SK-N-SH treated with all-trans-retinoic acid at 6 μM for 48 hours (cell line): ENCODE data around the gene POLR3B.

Experiments
- ATAC-seq: fragments of 200-7000 bp; cut with Tn5 transposase; 3 replicates; pipeline ENCODE4 v1.9.1; 2020; ENCODE audit warnings: mild to moderate bottlenecking, moderate library complexity
- ARNTL ChIP-seq: fragments of 450-650 bp; formaldehyde crosslinking; IDR thresholded peaks from 2 replicates; pipeline ENCODE4 v1.5.0; 2020; ENCODE audit warnings: low read depth, mild to moderate bottlenecking, moderate library complexity, borderline replicate concordance
- BACH2 ChIP-seq: fragments of 250-450 bp; sonication (Bioruptor Pico); IDR thresholded peaks from 2 replicates; pipeline ENCODE4 v1.9.0; 2021; ENCODE audit warnings: mild to moderate bottlenecking, borderline replicate concordance
- CREB5 ChIP-seq: fragments of 250-450 bp; sonication (Bioruptor Pico); IDR thresholded peaks from 2 replicates; pipeline ENCODE4 v1.5.1; 2020; ENCODE audit warnings: low read depth, mild to moderate bottlenecking, moderate library complexity
- CSDC2 ChIP-seq: fragments of 250-450 bp; sonication (Bioruptor Pico); IDR thresholded peaks from 2 replicates; pipeline ENCODE4 v1.5.0; 2020; ENCODE audit warnings: mild to moderate bottlenecking, moderate library complexity
- CSRNP3 ChIP-seq: fragments of 250-450 bp; sonication (Bioruptor Pico); IDR thresholded peaks from 2 replicates; pipeline ENCODE4 v1.5.1; 2021; ENCODE audit warnings: mild to moderate bottlenecking, moderate library complexity
- ESRRG ChIP-seq: fragments of 250-450 bp; sonication (Bioruptor Pico); IDR thresholded peaks from 2 replicates; pipeline ENCODE4 v1.6.1; 2021; ENCODE audit warnings: mild to moderate bottlenecking
- GLIS3 ChIP-seq: fragments of 250-450 bp; sonication (Bioruptor Pico); IDR thresholded peaks from 2 replicates; pipeline ENCODE4 v1.5.0; 2020; ENCODE audit warnings: mild to moderate bottlenecking, moderate library complexity
- ISL1 ChIP-seq: fragments of 250-450 bp; sonication (Bioruptor Pico); IDR thresholded peaks from 2 replicates; pipeline ENCODE4 v2.1.2; 2022; ENCODE audit warnings: mild to moderate bottlenecking, moderate library complexity
- PATZ1 ChIP-seq: fragments of 250-450 bp; sonication (Bioruptor Pico); IDR thresholded peaks from 2 replicates; pipeline ENCODE4 v1.8.0; 2020; ENCODE audit warnings: mild to moderate bottlenecking, moderate library complexity, borderline replicate concordance
- POU6F1 ChIP-seq: fragments of 250-450 bp; sonication (Bioruptor Pico); IDR thresholded peaks from 2 replicates; pipeline ENCODE4 v1.8.0; 2021; ENCODE audit warnings: low read depth, mild to moderate bottlenecking, moderate library complexity, borderline replicate concordance
- PPARA ChIP-seq: fragments of 250-450 bp; sonication (Bioruptor Pico); IDR thresholded peaks from 2 replicates; pipeline ENCODE4 v1.5.0; 2020; ENCODE audit warnings: mild to moderate bottlenecking, borderline replicate concordance
- RARB ChIP-seq: fragments of 250-450 bp; sonication (Bioruptor Pico); IDR thresholded peaks from 2 replicates; pipeline ENCODE4 v1.8.0; 2021; ENCODE audit warnings: mild to moderate bottlenecking, moderate library complexity
- SNAI2 ChIP-seq: fragments of 250-450 bp; sonication (Bioruptor Pico); IDR thresholded peaks from 2 replicates; pipeline ENCODE4 v1.5.0; 2020; ENCODE audit warnings: mild to moderate bottlenecking, moderate library complexity
- TCF4 ChIP-seq: fragments of 250-450 bp; sonication (Bioruptor Pico); IDR thresholded peaks from 2 replicates; pipeline ENCODE4 v1.8.0; 2021; ENCODE audit warnings: mild to moderate bottlenecking, moderate library complexity, borderline replicate concordance
- TOX ChIP-seq: fragments of 250-450 bp; sonication (Bioruptor Pico); IDR thresholded peaks from 2 replicates; pipeline ENCODE4 v1.8.0; 2021; ENCODE audit warnings: mild to moderate bottlenecking, moderate library complexity, borderline replicate concordance
- TSHZ2 ChIP-seq: fragments of 250-450 bp; sonication (Bioruptor Pico); IDR thresholded peaks from 2 replicates; pipeline ENCODE4 v1.5.0; 2020; ENCODE audit warnings: mild to moderate bottlenecking, moderate library complexity
- ZC3H10 ChIP-seq: fragments of 250-450 bp; sonication (Bioruptor Pico); IDR thresholded peaks from 2 replicates; pipeline ENCODE4 v1.5.1; 2021; ENCODE audit warnings: mild to moderate bottlenecking, moderate library complexity
- ZFP3 ChIP-seq: fragments of 250-450 bp; sonication (Bioruptor Pico); IDR thresholded peaks from 2 replicates; pipeline ENCODE4 v1.5.0; 2020; ENCODE audit warnings: mild to moderate bottlenecking, moderate library complexity
- ZFP30 ChIP-seq: fragments of 450-650 bp; formaldehyde crosslinking; IDR thresholded peaks from 2 replicates; pipeline ENCODE4 v1.5.0; 2022; ENCODE audit warnings: mild to moderate bottlenecking, moderate library complexity
- ZNF565 ChIP-seq: fragments of 450-650 bp; formaldehyde crosslinking; conservative IDR thresholded peaks from 2 replicates; pipeline ENCODE4 v1.5.0; 2020; ENCODE audit warnings: low read depth, mild to moderate bottlenecking, moderate library complexity
- ZNF70 ChIP-seq: fragments of 450-650 bp; formaldehyde crosslinking; IDR thresholded peaks from 2 replicates; pipeline ENCODE4 v1.5.0; 2020; ENCODE audit warnings: mild to moderate bottlenecking, moderate library complexity
- ZNF8 ChIP-seq: fragments of 450-650 bp; formaldehyde crosslinking; IDR thresholded peaks from 2 replicates; pipeline ENCODE4 v1.5.0; 2020; ENCODE audit warnings: mild to moderate bottlenecking, moderate library complexity

Gene POLR3B

GRCh38 chr12:106387848-106388377 lies 30.4 kb downstream of the POLR3B start:
- no peak for TF ChIP-seq RARB (CRISPR knock-in tag)
- TF ChIP-seq ZNF70 (CRISPR knock-in tag) = no peak
- TF ChIP-seq PATZ1 (CRISPR knock-in tag) = no peak
- TF ChIP-seq GLIS3 (CRISPR knock-in tag) = no peak
- no peak for ATAC-seq

GRCh38 chr12:106389151-106389550 lies 31.6 kb downstream of the POLR3B start:
- TF ChIP-seq TSHZ2 (no peak), TCF4 (CRISPR knock-in tag) (no peak), ISL1 (CRISPR knock-in tag) (no peak), SNAI2 (no peak), RARB (CRISPR knock-in tag) (no peak), ZNF70 (CRISPR knock-in tag) (no peak), POU6F1 (CRISPR knock-in tag) (no peak), ZFP3 (CRISPR knock-in tag) (no peak), ZNF565 (CRISPR knock-in tag) (no peak), ARNTL (no peak), ZC3H10 (CRISPR knock-in tag) (no peak), CREB5 (CRISPR knock-in tag) (no peak), ZNF8 (no peak), TOX (CRISPR knock-in tag) (no peak), BACH2 (CRISPR knock-in tag) (no peak)
- ATAC-seq = no peak

- no peak for ATAC-seq
- TF ChIP-seq TCF4 (CRISPR knock-in tag) (no peak), CSRNP3 (CRISPR knock-in tag) (no peak), RARB (CRISPR knock-in tag) (no peak), PATZ1 (CRISPR knock-in tag) (no peak), TOX (CRISPR knock-in tag) (no peak), ZNF8 (no peak), ESRRG (CRISPR knock-in tag) (no peak), POU6F1 (CRISPR knock-in tag) (no peak), ZNF70 (CRISPR knock-in tag) (no peak), PPARA (CRISPR knock-in tag) (no peak), BACH2 (CRISPR knock-in tag) (no peak), ARNTL (no peak), TSHZ2 (no peak), CSDC2 (CRISPR knock-in tag) (no peak), ZFP30 (CRISPR knock-in tag) (no peak)
These were observed 35.2 kb downstream of the POLR3B start for GRCh38 chr12:106392759-106393158.
